Mesodermal cell (in vitro differentiated cells): Measurements from ENCODE around the gene CTNNAL1.
"Not testable (repeated sequence)": the region's sequence is repeated elsewhere in the genome, so short reads cannot be mapped to it uniquely, and the experiment has no call there.

Experiments used
- H3K27ac ChIP-seq: 2 replicates; pipeline ENCODE4 v1.7.0; 2013; ENCODE audit warnings: mild to moderate bottlenecking, low read depth, low read length, moderate library complexity; ENCODE audit not compliant: severe bottlenecking
- H3K36me3 ChIP-seq: 2 replicates; pipeline ENCODE4 v1.7.1; 2013; ENCODE audit warnings: mild to moderate bottlenecking, low read length, moderate library complexity; ENCODE audit not compliant: control insufficient read depth, insufficient read depth
- H3K4me1 ChIP-seq: one replicate; pipeline ENCODE4 v1.7.1; 2013; ENCODE audit warnings: mild to moderate bottlenecking, low read length; ENCODE audit not compliant: insufficient read depth, control insufficient read depth, poor library complexity, severe bottlenecking
- H3K4me3 ChIP-seq: 2 replicates; pipeline ENCODE4 v1.7.0; 2013; ENCODE audit warnings: low read length, control low read depth, mild to moderate bottlenecking; ENCODE audit not compliant: insufficient read depth, poor library complexity, severe bottlenecking; ENCODE audit errors: extremely low read depth
- H3K9me3 ChIP-seq: 2 replicates; pipeline ENCODE4 v1.7.1; 2013; ENCODE audit warnings: mild to moderate bottlenecking, low read length, moderate library complexity; ENCODE audit not compliant: control insufficient read depth
- WGBS, 2 experiments: methylation state at CpG; one replicate each; pipeline ENCODE4 v1.1.5; 2013; ENCODE audit warnings: missing lambda C conversion rate in 2 of 2; ENCODE audit not compliant: insufficient coverage in 2 of 2; 5-methylcytosine and 5-hydroxymethylcytosine counted together

Gene CTNNAL1

DNA sequence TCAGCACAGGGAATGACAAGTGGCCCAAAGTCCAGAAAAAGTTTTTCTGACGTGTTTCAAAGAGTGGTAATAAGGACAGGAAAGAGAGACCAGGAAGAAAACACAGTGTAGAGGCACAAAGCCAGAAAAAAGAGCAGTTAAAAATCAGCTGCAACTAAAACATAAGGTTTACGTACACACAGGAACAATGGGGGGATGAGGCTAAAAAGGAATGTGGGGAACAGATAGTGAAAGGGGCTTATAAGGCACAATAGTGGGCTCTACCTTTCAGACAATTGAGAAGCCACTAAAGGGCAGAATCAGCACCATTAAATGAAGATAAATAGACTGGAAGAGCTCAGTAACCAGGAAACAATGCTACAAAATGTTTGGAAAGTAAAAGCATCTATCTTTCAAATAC is 84.9 kb downstream of the CTNNAL1 start:
- no peaks in the 10 kb centered on the region for H3K4me1 ChIP-seq
- no peak overlapping the region for H3K27ac ChIP-seq
- H3K36me3 ChIP-seq: peaks cover 58% of the 10 kb centered on the region
- no peaks in the 10 kb centered on the region for H3K9me3 ChIP-seq
- H3K4me3 ChIP-seq: no peak overlapping the region
- 89 to 100% methylated on average over 1 to 2 of the region's 2 CpGs for WGBS, 2 experiments

- no peak overlapping the region for H3K27ac ChIP-seq
- H3K4me1 ChIP-seq: no peaks in the 10 kb centered on the region
- no peak overlapping the region for H3K4me3 ChIP-seq
- no peaks in the 10 kb centered on the region for H3K9me3 ChIP-seq
- H3K36me3 ChIP-seq: peaks cover 74% of the 10 kb centered on the region
These were observed 88.8 kb downstream of the CTNNAL1 start for GRCh38 chr9:108924466-108924865.

DNA sequence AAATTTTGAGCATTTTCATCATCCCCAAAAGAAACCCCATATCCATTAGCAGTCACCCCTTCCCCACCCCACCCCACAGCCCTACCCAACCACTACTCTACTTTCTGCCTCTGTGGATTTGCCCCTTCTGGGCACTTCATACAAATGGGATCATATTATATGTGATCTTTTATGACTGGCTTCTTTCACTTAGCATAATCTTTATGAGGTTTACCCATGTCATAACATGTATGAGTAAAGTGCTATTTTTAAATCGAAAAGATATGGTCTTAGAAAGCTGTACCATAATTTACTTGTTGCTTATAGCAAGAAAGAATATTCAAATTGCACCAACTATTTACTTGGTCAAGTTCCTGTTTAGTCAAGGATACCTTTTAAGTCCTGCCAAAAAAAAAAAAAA is 92.1 kb downstream of the CTNNAL1 start:
- peaks cover 76% of the 10 kb centered on the region for H3K36me3 ChIP-seq
- no peak overlapping the region for H3K4me3 ChIP-seq
- H3K9me3 ChIP-seq: no peaks in the 10 kb centered on the region
- no peaks in the 10 kb centered on the region for H3K4me1 ChIP-seq
- no peak overlapping the region for H3K27ac ChIP-seq
- WGBS, 2 experiments: no CpG with 5 or more reads among the region's 1 CpG

- WGBS, 2 experiments: 100% methylated on average over 1 of the region's 1 CpG; no CpG with 5 or more reads in 1 of the 2 experiments
- peaks cover 76% of the 10 kb centered on the region for H3K36me3 ChIP-seq
- H3K9me3 ChIP-seq, H3K27ac ChIP-seq, H3K4me1 ChIP-seq, H3K4me3 ChIP-seq: not testable (repeated sequence)
These were observed 92.9 kb downstream of the CTNNAL1 start for GRCh38 chr9:108920401-108920800.

GRCh38 chr9:108919517-108919916 is 93.8 kb downstream of the CTNNAL1 start:
- no peaks in the 10 kb centered on the region for H3K4me1 ChIP-seq
- H3K4me3 ChIP-seq: no peak overlapping the region
- no peak overlapping the region for H3K27ac ChIP-seq
- no peaks in the 10 kb centered on the region for H3K9me3 ChIP-seq
- peaks cover 72% of the 10 kb centered on the region for H3K36me3 ChIP-seq
- WGBS, 2 experiments: 93% methylated on average over 3 to 5 of the region's 6 CpGs

GRCh38 chr9:108913391-108913790 is 99.9 kb downstream of the CTNNAL1 start:
- 85 to 96% methylated on average over 4 of the region's 5 CpGs for WGBS, 2 experiments
- no peaks in the 10 kb centered on the region for H3K9me3 ChIP-seq
- H3K4me3 ChIP-seq: no peak overlapping the region
- H3K27ac ChIP-seq: no peak overlapping the region
- peaks cover 76% of the 10 kb centered on the region for H3K36me3 ChIP-seq
- no peaks in the 10 kb centered on the region for H3K4me1 ChIP-seq

GRCh38 chr9:108911820-108912219 is 101.5 kb downstream of the CTNNAL1 start:
- Histone ChIP-seq H3K4me1 (no peaks in the 10 kb centered on the region), H3K9me3 (no peaks in the 10 kb centered on the region), H3K36me3 (peaks cover 75% of the 10 kb centered on the region), H3K27ac (no peak overlapping the region), H3K4me3 (no peak overlapping the region)
- WGBS, 2 experiments: no CpG with 5 or more reads among the region's 1 CpG

DNA sequence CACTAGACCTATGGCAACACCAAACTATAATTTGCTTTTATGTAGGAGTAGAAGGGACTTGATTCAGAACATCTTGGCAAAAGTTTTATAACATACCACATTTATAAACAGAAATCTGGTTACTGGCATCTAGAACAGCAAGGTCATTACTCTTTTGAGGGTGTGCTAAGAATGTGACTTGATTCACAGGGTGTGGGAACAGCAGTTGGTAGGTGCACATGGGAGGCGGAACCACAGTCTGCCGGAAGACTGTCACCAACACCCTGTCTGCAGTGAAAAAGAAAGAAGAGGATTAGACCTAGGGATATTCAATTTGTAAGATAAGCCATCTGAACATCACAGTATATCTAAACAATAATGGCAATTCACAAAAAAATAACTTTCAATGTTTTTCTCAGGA is 102.4 kb downstream of the CTNNAL1 start:
- WGBS, 2 experiments: 100% methylated on average over 1 of the region's 2 CpGs; no CpG with 5 or more reads in 1 of the 2 experiments
- Histone ChIP-seq H3K36me3 (peaks cover 82% of the 10 kb centered on the region), H3K4me1 (no peaks in the 10 kb centered on the region), H3K27ac (no peak overlapping the region), H3K9me3 (no peaks in the 10 kb centered on the region), H3K4me3 (no peak overlapping the region)

DNA sequence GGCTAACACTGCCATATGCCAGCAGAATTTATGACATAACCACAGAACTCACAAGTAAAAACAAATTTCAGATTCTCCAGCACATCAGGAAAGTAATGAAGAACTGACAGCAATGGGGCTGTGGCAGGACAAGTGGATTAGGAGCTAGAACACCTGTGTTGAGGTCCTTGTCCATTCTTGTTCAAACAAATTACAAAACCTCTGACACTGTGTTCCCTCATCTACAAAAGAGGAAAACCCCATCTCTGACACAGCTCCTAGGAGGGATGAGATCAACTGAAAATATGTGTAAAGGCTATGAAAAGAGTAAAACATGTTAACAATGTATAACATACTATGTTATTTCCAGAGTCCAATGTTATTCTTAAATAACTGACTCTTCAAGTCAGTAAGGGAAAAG is 102.9 kb downstream of the CTNNAL1 start:
- Histone ChIP-seq H3K27ac (no peak overlapping the region), H3K4me3 (no peak overlapping the region), H3K9me3 (no peaks in the 10 kb centered on the region), H3K4me1 (no peaks in the 10 kb centered on the region), H3K36me3 (peaks cover 80% of the 10 kb centered on the region)

DNA sequence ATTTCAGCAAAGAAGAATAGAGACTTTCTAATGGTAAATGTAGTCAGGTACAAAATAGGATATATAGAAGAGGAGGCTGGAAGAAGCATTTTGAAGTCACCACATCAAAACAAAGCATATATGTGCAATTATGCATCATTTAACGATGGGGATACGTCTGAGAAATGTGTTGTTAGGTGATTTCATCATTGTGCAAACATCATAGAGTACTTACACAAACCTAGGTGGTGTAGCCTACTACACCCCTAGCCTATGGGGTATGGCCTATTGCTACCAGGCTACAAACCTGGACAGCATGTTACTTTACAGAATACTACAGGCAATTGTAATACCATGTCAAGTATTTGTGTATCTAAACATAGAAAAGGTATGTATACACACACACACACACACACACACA is 107.8 kb downstream of the CTNNAL1 start:
- no CpG with 5 or more reads among the region's 2 CpGs for WGBS, 2 experiments
- Histone ChIP-seq H3K4me3 (no peak overlapping the region), H3K27ac (no peak overlapping the region), H3K4me1 (no peaks in the 10 kb centered on the region), H3K36me3 (peaks cover 81% of the 10 kb centered on the region), H3K9me3 (no peaks in the 10 kb centered on the region)

GRCh38 chr9:108904161-108904560 is 109.1 kb downstream of the CTNNAL1 start:
- Histone ChIP-seq H3K27ac (no peak overlapping the region), H3K4me1 (no peaks in the 10 kb centered on the region), H3K36me3 (peaks cover 81% of the 10 kb centered on the region), H3K9me3 (no peaks in the 10 kb centered on the region), H3K4me3 (no peak overlapping the region)
- 100% methylated on average over 1 of the region's 3 CpGs; no CpG with 5 or more reads in 1 of the 2 experiments for WGBS, 2 experiments
